ENCODE results near the gene DEGS1.

The DEGS1 gene

GRCh38 chr1:224178894-224179293 lies 4.1 kb upstream of the DEGS1 start:
- Histone ChIP-seq H3K27me3 (ENCODE audit: insufficient read depth, low read depth) (no peaks in the 10 kb centered on the region), H3K4me3 (IDR thresholded peaks at IDR 0.05; ENCODE audit: insufficient read depth, low read depth, low read length) (no peak overlapping the region), H3K4me1 (ENCODE audit: low read depth, poor library complexity, severe bottlenecking) (peaks cover 12% of the 10 kb centered on the region), H3K9ac (no peak overlapping the region), H4K20me1 (ENCODE audit: insufficient read depth) (no peaks in the 10 kb centered on the region), H3K4me2 (no peak overlapping the region), H3K36me3 (ENCODE audit: insufficient read depth) (no peaks in the 10 kb centered on the region), H3K27ac (no peak overlapping the region), H2AFZ (ENCODE audit: low read depth) (no peak overlapping the region), H3K79me2 (ENCODE audit: insufficient read depth, low read depth) (peaks cover 4% of the 10 kb centered on the region; the same call in 1 of the 2 replicates)
- no peak for TF ChIP-seq CTCF (conservative IDR thresholded peaks at IDR 0.05; ENCODE audit: low read depth, low read length)

GRCh38 chr1:224180783-224181452 lies 2.1 kb upstream of the DEGS1 start:
- Histone ChIP-seq H4K20me1 (ENCODE audit: insufficient read depth) (no peaks in the 10 kb centered on the region), H3K9ac (no peak overlapping the region; the same call in 1 of the 2 replicates), H3K27me3 (ENCODE audit: insufficient read depth, low read depth) (no peaks in the 10 kb centered on the region), H2AFZ (ENCODE audit: low read depth) (peak overlapping the region; percentile 74), H3K36me3 (ENCODE audit: insufficient read depth) (no peaks in the 10 kb centered on the region), H3K79me2 (ENCODE audit: insufficient read depth, low read depth) (peaks cover 24% of the 10 kb centered on the region), H3K4me1 (ENCODE audit: low read depth, poor library complexity, severe bottlenecking) (peaks cover 27% of the 10 kb centered on the region), H3K4me2 (peak overlapping the region; percentile 58), H3K4me3 (IDR thresholded peaks at IDR 0.05; ENCODE audit: insufficient read depth, low read depth, low read length) (peak overlapping the region; percentile 47), H3K27ac (peak overlapping the region; percentile 92; the same call in 1 of the 2 replicates)
- no peak for TF ChIP-seq CTCF (conservative IDR thresholded peaks at IDR 0.05; ENCODE audit: low read depth, low read length)

- peak overlapping the region; percentile 81; the same call in 1 of the 2 replicates for H3K9ac ChIP-seq
- H3K4me3 ChIP-seq (IDR thresholded peaks at IDR 0.05; ENCODE audit: insufficient read depth, low read depth, low read length), result peak overlapping the region; percentile 47
- H3K27me3 ChIP-seq (ENCODE audit: insufficient read depth, low read depth), result no peaks in the 10 kb centered on the region
- peaks cover 29% of the 10 kb centered on the region for H3K4me1 ChIP-seq (ENCODE audit: low read depth, poor library complexity, severe bottlenecking)
- no peaks in the 10 kb centered on the region for H4K20me1 ChIP-seq (ENCODE audit: insufficient read depth)
- peak overlapping the region; percentile 92 for H3K27ac ChIP-seq
- no peaks in the 10 kb centered on the region for H3K36me3 ChIP-seq (ENCODE audit: insufficient read depth)
- peaks cover 30% of the 10 kb centered on the region for H3K79me2 ChIP-seq (ENCODE audit: insufficient read depth, low read depth)
- H3K4me2 ChIP-seq, result peak overlapping the region; percentile 58
- H2AFZ ChIP-seq (ENCODE audit: low read depth), result peak overlapping the region; percentile 74
- no peak for TF ChIP-seq CTCF (conservative IDR thresholded peaks at IDR 0.05; ENCODE audit: low read depth, low read length)
These were observed 1.6 kb upstream of the DEGS1 start for GRCh38 chr1:224181453-224181810.

- no peaks in the 10 kb centered on the region for H3K36me3 ChIP-seq (ENCODE audit: insufficient read depth)
- peaks cover 29% of the 10 kb centered on the region for H3K4me1 ChIP-seq (ENCODE audit: low read depth, poor library complexity, severe bottlenecking)
- H4K20me1 ChIP-seq (ENCODE audit: insufficient read depth), result no peaks in the 10 kb centered on the region
- peak overlapping the region; percentile 58 for H3K4me2 ChIP-seq
- peaks cover 38% of the 10 kb centered on the region for H3K79me2 ChIP-seq (ENCODE audit: insufficient read depth, low read depth)
- no peak for TF ChIP-seq CTCF (conservative IDR thresholded peaks at IDR 0.05; ENCODE audit: low read depth, low read length)
- peak overlapping the region; percentile 92 for H3K27ac ChIP-seq
- peak overlapping the region; percentile 91 for H3K4me3 ChIP-seq (IDR thresholded peaks at IDR 0.05; ENCODE audit: insufficient read depth, low read depth, low read length)
- H3K27me3 ChIP-seq (ENCODE audit: insufficient read depth, low read depth), result no peaks in the 10 kb centered on the region
- H3K9ac ChIP-seq, result peak overlapping the region; percentile 81
- peak overlapping the region; percentile 74 for H2AFZ ChIP-seq (ENCODE audit: low read depth)
These were observed 779 bp upstream of the DEGS1 start for GRCh38 chr1:224182057-224182865.

Measured in KMS-11 (cell line).